OCI-LY1 (cell line): ENCODE data around the gene CRBN.

ENCODE experiments used
- EZH2 ChIP-seq: fragments of 200-600 bp; sonication (generic), shearing (Covaris generic); IDR thresholded peaks from 2 replicates; pipeline ENCODE4 v1.8.0; 2017; ENCODE audit warnings: borderline replicate concordance, mixed run types, mild to moderate bottlenecking, antibody characterized with exemption, low read length, moderate library complexity, mixed read lengths
- TF ChIP-seq, protein P1 (sequence below): fragments of 200-600 bp; sonication (generic), shearing (Covaris generic); IDR thresholded peaks from 2 replicates; pipeline ENCODE4 v1.5.1; 2017; ENCODE audit warnings: mild to moderate bottlenecking, antibody characterized with exemption, low read length, moderate library complexity, mixed read lengths

DNA sequence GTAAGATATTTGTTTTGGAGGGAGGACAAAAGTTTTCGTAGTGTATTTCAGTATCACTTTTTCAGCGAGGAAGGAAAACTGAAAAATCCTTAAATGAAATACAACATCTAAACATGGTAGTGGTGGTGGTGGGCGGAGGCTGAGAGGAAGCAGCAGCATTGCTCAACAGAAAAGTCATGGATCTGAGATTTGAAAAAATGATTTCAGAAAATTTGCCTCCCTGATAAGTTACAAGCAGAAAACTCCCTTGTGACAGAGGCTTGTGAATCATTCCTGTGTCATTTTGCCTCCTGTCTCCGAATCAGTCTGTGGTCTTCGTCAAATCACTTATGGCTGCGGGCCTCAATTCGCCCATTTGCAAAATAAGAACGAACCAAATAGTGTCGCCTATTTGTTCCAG is 965 bp upstream of the CRBN start:
- TF ChIP-seq, protein P1, sequence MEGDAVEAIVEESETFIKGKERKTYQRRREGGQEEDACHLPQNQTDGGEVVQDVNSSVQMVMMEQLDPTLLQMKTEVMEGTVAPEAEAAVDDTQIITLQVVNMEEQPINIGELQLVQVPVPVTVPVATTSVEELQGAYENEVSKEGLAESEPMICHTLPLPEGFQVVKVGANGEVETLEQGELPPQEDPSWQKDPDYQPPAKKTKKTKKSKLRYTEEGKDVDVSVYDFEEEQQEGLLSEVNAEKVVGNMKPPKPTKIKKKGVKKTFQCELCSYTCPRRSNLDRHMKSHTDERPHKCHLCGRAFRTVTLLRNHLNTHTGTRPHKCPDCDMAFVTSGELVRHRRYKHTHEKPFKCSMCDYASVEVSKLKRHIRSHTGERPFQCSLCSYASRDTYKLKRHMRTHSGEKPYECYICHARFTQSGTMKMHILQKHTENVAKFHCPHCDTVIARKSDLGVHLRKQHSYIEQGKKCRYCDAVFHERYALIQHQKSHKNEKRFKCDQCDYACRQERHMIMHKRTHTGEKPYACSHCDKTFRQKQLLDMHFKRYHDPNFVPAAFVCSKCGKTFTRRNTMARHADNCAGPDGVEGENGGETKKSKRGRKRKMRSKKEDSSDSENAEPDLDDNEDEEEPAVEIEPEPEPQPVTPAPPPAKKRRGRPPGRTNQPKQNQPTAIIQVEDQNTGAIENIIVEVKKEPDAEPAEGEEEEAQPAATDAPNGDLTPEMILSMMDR: no peak
- TF ChIP-seq EZH2: no peak
